IPS-15b (cell line): ENCODE measurements around the gene MSANTD2.

Experiments
- H3K27me3 ChIP-seq: one replicate; pipeline ENCODE4 v1.6.1; 2013; ENCODE audit warnings: low read length; ENCODE audit not compliant: control insufficient read depth, insufficient read depth
- H3K36me3 ChIP-seq: one replicate; pipeline ENCODE4 v1.6.1; 2013; ENCODE audit warnings: low read length; ENCODE audit not compliant: control insufficient read depth, insufficient read depth
- H3K4me1 ChIP-seq: one replicate; pipeline ENCODE4 v1.6.1; 2013; ENCODE audit warnings: mild to moderate bottlenecking, low read length; ENCODE audit not compliant: control insufficient read depth, insufficient read depth
- H3K4me3 ChIP-seq: one replicate; pipeline ENCODE4 v1.5.1; 2013; ENCODE audit warnings: low read depth, low read length
- H3K9ac ChIP-seq: one replicate; pipeline ENCODE4 v1.6.1; 2013; ENCODE audit warnings: low read depth, mild to moderate bottlenecking, low read length
- H3K9me3 ChIP-seq: one replicate; pipeline ENCODE4 v1.6.1; 2013; ENCODE audit warnings: mild to moderate bottlenecking, low read length; ENCODE audit not compliant: control insufficient read depth, insufficient read depth

MSANTD2 gene

GRCh38 chr11:124763156-124763947, 36.9 kb downstream of the MSANTD2 start:
- H3K4me3 ChIP-seq: peak overlapping the region; percentile 66
- H3K27me3 ChIP-seq: peaks cover 45% of the 10 kb centered on the region
- peaks cover 9% of the 10 kb centered on the region for H3K4me1 ChIP-seq
- peaks cover 2% of the 10 kb centered on the region for H3K36me3 ChIP-seq
- no peaks in the 10 kb centered on the region for H3K9me3 ChIP-seq
- no peak overlapping the region for H3K9ac ChIP-seq

DNA sequence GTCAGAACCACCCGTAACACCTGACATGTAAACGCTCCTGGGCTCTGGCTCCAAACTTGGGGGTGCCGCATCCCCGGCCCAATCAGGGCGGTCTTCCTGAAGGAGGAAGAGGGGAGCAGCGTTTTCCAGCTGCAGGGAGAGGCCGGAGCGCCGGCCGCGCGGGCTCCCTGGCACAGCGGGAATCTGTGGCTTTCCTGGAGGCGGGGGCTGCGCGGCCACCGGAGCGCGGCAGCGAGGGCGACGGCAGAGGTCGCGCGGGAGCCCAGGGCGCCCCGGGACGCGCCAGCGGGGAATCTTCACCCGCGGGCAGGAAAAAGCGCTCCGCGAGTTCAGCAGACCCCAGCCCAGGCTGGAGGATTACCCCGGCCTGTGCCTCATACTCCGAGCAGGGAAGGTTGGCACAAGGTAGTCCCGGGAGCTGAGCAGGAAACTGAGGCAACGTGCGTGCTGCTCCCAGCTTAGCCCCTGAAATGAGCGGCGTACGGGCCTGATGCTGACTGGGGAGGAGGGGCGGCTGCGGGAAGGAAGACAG, 37.5 kb downstream of the MSANTD2 start:
- Histone ChIP-seq H3K4me3 (peak overlapping the region; percentile 66), H3K4me1 (peaks cover 11% of the 10 kb centered on the region)

GRCh38 chr11:124762105-124762623, 38.0 kb downstream of the MSANTD2 start, which contains the start of gene ESAM:
Gene ESAM, minus strand, starts transcription at chr11:124762290. Its CDS starts 136 bp downstream, at chr11:124762154.
- H3K9me3 ChIP-seq: no peaks in the 10 kb centered on the region
- peaks cover 11% of the 10 kb centered on the region for H3K4me1 ChIP-seq
- H3K9ac ChIP-seq: no peak within 1 kb of the TSS
- peak within 1 kb of the TSS; percentile 66 for H3K4me3 ChIP-seq
- peaks cover 56% of the 10 kb centered on the region for H3K27me3 ChIP-seq
- H3K36me3 ChIP-seq: no peaks in the 10 kb centered on the region

More for the DNA sequence above, 37.5 kb downstream of the MSANTD2 start:
- Histone ChIP-seq H3K36me3 (peaks cover 2% of the 10 kb centered on the region), H3K9ac (no peak overlapping the region), H3K27me3 (peaks cover 50% of the 10 kb centered on the region), H3K9me3 (no peaks in the 10 kb centered on the region)

- peaks cover 62% of the 10 kb centered on the region for H3K27me3 ChIP-seq
- H3K9ac ChIP-seq: no peak overlapping the region
- peak overlapping the region; percentile 65 for H3K4me3 ChIP-seq
- H3K36me3 ChIP-seq: no peaks in the 10 kb centered on the region
- no peaks in the 10 kb centered on the region for H3K9me3 ChIP-seq
- H3K4me1 ChIP-seq: peaks cover 11% of the 10 kb centered on the region
These were observed 38.7 kb downstream of the MSANTD2 start for GRCh38 chr11:124761301-124762104.

DNA sequence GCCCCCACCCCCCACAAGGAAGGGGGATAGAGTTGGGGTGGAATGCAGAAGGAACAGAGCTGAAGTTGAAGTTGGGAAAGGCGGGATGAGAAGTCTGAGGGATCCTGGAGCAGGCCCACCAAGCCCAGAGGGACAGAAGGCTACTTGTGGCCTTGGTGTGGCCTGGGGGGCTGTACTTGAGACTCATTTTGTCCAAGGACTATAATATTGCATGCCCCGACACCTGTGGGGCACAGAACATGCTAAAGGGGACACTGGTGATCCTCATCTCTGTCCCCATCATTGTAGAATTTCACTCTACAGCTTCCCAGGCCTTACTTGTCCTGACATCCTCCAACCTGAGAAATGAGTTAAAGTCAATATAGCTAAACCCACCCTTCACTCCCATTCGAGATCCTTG, 39.4 kb downstream of the MSANTD2 start:
- H3K36me3 ChIP-seq: no peaks in the 10 kb centered on the region
- H3K9ac ChIP-seq: no peak overlapping the region
- H3K9me3 ChIP-seq: no peaks in the 10 kb centered on the region
- H3K4me3 ChIP-seq: peak overlapping the region; percentile 65
- peaks cover 11% of the 10 kb centered on the region for H3K4me1 ChIP-seq
- peaks cover 69% of the 10 kb centered on the region for H3K27me3 ChIP-seq

- H3K9ac ChIP-seq: no peak overlapping the region
- no peaks in the 10 kb centered on the region for H3K9me3 ChIP-seq
- no peaks in the 10 kb centered on the region for H3K36me3 ChIP-seq
- peaks cover 11% of the 10 kb centered on the region for H3K4me1 ChIP-seq
- H3K27me3 ChIP-seq: peaks cover 75% of the 10 kb centered on the region
- peak overlapping the region; percentile 65 for H3K4me3 ChIP-seq
These were observed 40.0 kb downstream of the MSANTD2 start for GRCh38 chr11:124760205-124760652.

- no peaks in the 10 kb centered on the region for H3K9me3 ChIP-seq
- no peaks in the 10 kb centered on the region for H3K36me3 ChIP-seq
- H3K27me3 ChIP-seq: peaks cover 82% of the 10 kb centered on the region
- H3K4me3 ChIP-seq: peak overlapping the region; percentile 65
- peaks cover 11% of the 10 kb centered on the region for H3K4me1 ChIP-seq
- H3K9ac ChIP-seq: no peak overlapping the region
These were observed 40.7 kb downstream of the MSANTD2 start for GRCh38 chr11:124759266-124760204.

GRCh38 chr11:124758355-124759265, 41.6 kb downstream of the MSANTD2 start:
- Histone ChIP-seq H3K27me3 (peaks cover 91% of the 10 kb centered on the region), H3K9me3 (no peaks in the 10 kb centered on the region), H3K36me3 (no peaks in the 10 kb centered on the region), H3K9ac (no peak overlapping the region), H3K4me3 (peak overlapping the region; percentile 48), H3K4me1 (peaks cover 11% of the 10 kb centered on the region)

DNA sequence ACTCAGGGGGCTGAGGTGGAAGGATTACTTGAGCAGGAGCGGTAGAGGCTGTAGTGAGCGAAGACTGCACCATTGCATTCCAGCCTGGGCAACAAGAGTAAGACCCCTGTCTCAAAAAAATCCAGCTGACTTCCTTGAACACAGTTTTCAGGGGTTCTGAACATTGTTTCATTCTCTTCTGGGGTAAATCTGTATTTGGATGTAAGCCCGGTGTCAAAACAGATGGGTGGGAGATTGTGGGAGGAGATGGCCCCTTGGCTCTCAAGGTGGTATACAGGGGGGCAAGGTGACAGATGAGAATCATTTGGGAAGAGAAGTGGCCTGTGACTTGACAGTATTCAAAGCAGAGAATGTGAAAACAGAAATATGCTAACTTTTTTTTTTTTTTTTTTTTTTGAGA, 42.9 kb downstream of the MSANTD2 start:
- Histone ChIP-seq H3K36me3 (no peaks in the 10 kb centered on the region), H3K9me3 (no peaks in the 10 kb centered on the region), H3K4me3 (no peak overlapping the region), H3K4me1 (peaks cover 13% of the 10 kb centered on the region), H3K9ac (no peak overlapping the region), H3K27me3 (peaks cover 99% of the 10 kb centered on the region)

DNA sequence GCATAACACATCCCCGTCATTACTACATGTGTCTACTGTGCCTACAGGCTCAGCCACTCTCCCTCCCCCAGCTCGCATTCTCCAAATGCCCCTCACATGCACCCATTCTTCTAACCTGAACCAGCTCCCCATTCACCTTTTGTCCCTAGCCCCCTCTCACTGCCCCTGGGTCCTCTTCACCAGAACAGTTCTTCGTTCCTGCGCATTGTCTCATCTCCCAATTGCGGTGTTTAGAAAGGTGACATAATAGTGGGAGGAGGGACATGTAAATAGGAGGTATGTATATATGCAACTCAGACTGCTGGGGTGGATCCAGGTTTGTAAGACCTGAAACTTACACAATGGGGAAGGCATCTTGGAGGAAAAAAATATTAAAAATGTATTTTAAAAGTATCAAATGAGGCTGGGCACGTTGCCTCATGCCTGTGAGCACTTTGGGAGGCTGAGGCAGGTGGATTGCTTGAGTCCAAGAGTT, 43.4 kb downstream of the MSANTD2 start:
- H3K27me3 ChIP-seq: peaks cover 99% of the 10 kb centered on the region

More for the DNA sequence above, 43.4 kb downstream of the MSANTD2 start:
- Histone ChIP-seq H3K4me3 (no peak overlapping the region), H3K36me3 (no peaks in the 10 kb centered on the region), H3K9me3 (no peaks in the 10 kb centered on the region), H3K4me1 (peaks cover 14% of the 10 kb centered on the region), H3K9ac (no peak overlapping the region)
